Hippocampal formation (tissue), 2 donors: ENCODE data around the gene DDX39B.

ENCODE experiments used
- DNase-seq, 2 donors: peaks; one replicate each; lab custom pipeline; 2025; lab: John Stamatoyannopoulos, UW

Gene DDX39B

GRCh38 chr6:31575952-31576685, 34.3 kb upstream of the DDX39B start:
- no peak for DNase-seq

GRCh38 chr6:31575335-31575901, 33.6 kb upstream of the DDX39B start, which contains the start of gene TNF:
Gene TNF (plus strand): TSS chr6:31575565. CDS start chr6:31575742, 177 bp downstream.
- DNase-seq, result no peak

DNA sequence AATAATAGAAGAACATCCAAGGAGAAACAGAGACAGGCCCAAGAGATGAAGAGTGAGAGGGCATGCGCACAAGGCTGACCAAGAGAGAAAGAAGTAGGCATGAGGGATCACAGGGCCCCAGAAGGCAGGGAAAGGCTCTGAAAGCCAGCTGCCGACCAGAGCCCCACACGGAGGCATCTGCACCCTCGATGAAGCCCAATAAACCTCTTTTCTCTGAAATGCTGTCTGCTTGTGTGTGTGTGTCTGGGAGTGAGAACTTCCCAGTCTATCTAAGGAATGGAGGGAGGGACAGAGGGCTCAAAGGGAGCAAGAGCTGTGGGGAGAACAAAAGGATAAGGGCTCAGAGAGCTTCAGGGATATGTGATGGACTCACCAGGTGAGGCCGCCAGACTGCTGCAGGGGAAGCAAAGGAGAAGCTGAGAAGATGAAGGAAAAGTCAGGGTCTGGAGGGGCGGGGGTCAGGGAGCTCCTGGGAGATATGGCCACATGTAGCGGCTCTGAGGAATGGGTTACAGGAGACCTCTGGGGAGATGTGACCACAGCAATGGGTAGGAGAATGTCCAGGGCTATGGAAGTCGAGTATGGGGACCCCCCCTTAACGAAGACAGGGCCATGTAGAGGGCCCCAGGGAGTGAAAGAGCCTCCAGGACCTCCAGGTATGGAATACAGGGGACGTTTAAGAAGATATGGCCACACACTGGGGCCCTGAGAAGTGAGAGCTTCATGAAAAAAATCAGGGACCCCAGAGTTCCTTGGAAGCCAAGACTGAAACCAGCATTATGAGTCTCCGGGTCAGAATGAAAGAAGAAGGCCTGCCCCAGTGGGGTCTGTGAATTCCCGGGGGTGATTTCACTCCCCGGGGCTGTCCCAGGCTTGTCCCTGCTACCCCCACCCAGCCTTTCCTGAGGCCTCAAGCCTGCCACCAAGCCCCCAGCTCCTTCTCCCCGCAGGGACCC, 32.6 kb upstream of the DDX39B start:
- no peak for DNase-seq

DNA sequence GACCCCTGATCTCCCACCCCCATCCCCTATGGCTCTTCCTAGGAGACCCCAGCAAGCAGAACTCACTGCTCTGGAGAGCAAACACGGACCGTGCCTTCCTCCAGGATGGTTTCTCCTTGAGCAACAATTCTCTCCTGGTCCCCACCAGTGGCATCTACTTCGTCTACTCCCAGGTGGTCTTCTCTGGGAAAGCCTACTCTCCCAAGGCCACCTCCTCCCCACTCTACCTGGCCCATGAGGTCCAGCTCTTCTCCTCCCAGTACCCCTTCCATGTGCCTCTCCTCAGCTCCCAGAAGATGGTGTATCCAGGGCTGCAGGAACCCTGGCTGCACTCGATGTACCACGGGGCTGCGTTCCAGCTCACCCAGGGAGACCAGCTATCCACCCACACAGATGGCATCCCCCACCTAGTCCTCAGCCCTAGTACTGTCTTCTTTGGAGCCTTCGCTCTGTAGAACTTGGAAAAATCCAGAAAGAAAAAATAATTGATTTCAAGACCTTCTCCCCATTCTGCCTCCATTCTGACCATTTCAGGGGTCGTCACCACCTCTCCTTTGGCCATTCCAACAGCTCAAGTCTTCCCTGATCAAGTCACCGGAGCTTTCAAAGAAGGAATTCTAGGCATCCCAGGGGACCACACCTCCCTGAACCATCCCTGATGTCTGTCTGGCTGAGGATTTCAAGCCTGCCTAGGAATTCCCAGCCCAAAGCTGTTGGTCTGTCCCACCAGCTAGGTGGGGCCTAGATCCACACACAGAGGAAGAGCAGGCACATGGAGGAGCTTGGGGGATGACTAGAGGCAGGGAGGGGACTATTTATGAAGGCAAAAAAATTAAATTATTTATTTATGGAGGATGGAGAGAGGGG, 31.7 kb upstream of the DDX39B start:
- no peak for DNase-seq

- DNase-seq, result no peak
These were observed 30.5 kb upstream of the DDX39B start, which contains the start of gene LTA for GRCh38 chr6:31572041-31572911. Gene LTA (plus strand): TSS chr6:31572289. CDS start chr6:31572743, 454 bp downstream.

DNA sequence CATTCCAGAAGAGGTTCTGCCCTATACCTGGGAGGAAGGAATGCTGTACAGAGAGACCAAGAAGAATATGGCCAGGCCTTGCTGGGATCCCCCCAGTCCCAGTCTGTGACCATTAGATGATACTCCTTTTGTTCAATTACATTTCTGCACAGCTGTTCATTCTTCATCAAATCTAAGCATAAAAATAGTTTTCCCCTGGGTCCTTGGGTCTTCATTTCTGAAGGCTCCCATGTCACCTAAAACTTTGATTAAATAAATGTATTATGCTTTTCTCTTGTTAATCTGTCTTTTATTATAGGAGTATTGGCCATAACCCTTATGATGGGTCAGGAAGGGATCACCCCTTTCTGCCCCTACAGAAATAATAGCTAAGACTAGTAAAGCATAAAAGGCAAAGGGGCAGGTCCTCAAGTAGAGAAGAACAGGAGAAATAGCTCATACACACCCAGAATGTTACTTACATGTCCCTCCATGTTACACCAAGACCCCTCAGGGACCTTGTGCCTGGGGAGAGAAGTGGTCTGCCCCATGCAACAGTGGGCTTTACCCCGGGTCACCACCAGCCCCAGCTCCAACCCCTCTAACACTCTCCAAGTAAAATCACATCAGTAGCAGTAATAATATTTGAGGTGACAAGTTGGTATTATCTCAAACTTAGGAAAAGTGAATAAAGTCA, 28.2 kb upstream of the DDX39B start:
- no peak for DNase-seq

DNA sequence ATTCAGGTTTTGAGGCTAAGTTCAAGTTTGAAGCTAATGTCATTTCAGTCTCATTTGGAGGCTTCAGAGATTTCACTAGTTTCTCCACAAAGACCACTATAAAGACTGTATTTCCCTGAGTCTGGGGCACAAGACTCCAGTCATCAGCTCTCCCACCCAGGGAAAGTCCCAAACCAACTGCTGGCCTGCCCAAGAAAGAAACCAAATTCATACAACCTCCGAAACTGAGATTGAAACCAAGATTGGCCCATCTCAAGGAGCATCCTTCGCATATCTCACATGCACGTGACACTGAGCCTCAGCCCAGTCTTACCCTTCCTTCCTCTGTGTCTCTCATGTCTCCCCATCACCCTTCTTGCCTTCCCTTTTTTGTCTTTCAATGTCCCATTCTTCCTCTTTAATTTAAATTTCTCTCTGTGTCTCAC, 26.7 kb upstream of the DDX39B start:
- DNase-seq, result no peak

DNA sequence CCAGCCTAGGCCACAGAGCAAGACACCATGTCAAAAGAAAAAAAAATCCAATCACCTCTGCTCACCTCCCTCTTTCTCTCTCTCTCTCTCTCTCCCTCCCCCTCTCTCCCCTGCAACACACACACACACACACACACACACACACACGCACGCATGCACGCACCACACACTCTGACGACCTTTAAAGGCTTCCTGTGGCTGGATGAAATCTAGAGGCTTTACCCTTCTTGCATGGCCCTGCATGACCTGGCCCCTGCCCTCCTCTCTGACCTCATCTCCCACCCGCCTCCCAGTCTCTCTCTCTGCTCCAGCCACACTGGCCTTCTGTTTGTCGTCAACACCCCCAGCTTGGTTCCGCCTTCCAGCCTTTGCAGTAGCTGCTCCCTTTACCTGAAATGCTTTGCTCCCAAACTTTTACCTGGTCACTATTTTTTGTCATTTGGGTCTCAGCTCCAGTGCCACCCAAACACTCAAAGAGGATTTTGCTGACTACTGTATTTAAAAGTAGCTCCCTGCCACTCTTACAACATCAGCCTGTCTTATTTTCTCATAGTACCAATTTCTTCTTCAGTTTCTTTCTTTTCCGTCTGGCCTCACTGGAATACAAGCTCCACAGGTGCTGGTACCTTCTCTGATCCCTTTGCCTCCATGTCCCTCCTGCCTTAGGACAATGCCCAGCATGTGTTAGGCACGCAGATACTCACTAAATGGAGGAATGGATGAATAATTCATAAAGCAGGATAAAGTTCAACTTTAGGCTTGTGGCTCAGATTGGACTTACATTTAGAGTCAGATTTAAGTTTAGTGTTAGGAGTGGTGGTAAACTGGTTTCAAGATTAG, 25.9 kb upstream of the DDX39B start:
- DNase-seq, result no peak

GRCh38 chr6:31560697-31561058, 18.9 kb upstream of the DDX39B start:
- DNase-seq, result no peak

DNA sequence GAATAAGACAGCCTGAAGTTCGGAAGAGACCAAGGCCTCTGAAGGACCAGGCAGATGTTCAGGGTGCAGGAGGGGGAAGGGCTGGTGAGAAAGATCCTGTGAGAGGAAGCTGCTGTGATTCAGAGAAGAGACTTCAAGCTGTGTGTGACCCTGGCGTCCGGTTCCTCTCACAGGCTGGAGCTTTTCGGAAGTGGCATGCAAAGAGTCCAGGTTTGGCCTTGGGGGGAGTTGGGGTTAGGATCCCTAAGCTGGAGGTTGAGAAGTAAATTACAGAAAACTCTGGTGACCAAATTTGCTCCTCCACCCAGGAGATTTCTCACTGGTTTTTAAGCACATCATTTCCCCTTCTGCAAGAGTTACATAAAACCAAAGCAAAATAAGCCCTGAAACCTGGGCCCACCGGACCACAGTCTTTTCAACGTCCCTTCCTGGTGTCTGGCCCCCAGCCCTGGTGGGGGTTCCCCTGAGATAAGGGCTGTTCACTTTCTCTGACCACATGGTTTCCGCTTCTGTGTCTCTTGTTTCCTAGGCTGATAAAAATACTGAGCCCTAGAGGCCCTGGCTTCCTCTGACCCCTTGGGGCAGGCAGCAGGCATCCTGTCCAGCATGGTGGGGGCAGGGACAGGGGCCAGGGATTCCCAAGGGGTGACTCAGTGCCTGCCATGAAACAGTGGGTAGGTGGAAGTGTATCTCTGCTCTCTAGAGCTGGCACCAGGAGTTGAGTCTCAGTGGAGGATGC, 18.3 kb upstream of the DDX39B start:
- peak; percentile 15 to 31 for DNase-seq

- no peak for DNase-seq
These were observed 17.8 kb upstream of the DDX39B start for GRCh38 chr6:31559606-31559957.

GRCh38 chr6:31558631-31559500, 17.1 kb upstream of the DDX39B start:
- DNase-seq, result peak in 1 of 2 donors; percentile 68

GRCh38 chr6:31558318-31558625, 16.5 kb upstream of the DDX39B start:
- no peak for DNase-seq

- no peak for DNase-seq
These were observed 15.9 kb upstream of the DDX39B start for GRCh38 chr6:31557443-31558317.

- no peak for DNase-seq
These were observed 14.5 kb upstream of the DDX39B start for GRCh38 chr6:31556307-31556706.

DNA sequence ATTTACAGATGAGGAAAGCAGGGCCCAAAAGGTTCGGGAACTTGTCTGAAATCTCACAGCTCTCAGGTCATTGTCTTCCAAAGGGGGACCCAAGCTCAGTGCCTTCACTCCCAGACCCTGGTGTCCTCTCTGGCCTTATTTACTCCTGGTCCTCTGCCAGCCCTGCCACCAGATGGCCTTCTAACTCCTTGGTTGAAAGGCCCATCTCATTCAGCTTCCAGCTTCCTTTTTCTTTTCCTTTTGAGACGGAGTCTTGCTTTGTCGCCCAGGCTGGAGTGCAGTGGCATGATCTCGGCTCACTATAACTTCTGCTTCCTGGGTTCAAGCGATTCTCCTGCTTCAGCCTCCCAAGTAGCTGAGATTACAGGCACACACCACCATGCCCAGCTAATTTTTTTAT, 9.6 kb upstream of the DDX39B start:
- DNase-seq, result peak in 1 of 2 donors; percentile 29

DNA sequence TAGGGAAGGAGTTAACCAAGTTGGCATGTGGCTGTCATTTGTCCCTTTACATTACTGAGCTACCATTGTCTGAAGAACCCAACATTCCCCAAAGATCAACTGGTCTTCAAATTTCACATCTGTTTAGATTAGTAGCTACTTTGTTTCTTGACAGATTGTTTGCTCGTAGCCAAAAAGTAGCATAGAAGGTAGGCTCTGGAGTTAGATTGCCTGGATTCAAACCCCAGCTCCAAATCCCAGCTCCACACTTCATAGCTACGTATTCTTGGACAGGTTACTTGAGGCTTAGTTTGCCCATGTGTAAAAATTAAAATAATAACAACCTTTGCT, 6.7 kb upstream of the DDX39B start:
- DNase-seq, result no peak
